ENCODE measurements around the gene RALGPS1.

RALGPS1 gene

DNA sequence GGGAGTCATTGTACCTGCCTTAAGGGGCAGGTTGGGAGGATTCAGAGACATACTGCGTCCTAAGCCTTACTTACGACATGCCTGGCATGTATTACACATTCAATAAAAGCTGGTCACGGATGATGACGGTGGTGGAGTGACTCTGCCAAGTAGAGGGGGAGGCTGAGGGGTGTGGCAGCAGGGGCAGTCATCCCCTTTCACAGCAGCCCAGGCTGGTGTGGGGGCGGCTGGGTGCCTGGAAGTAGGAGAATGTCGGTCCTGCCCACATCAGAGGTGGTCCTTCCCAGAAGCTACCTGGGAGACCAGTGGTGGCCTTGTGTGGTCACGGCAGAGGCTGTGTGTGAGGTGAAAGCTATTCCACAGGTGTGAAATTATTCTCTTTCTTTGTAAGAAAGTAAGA, 45.2 kb upstream of the RALGPS1 start:
- H3K4me3 ChIP-seq (ENCODE audit: low read depth, low read length): no peak overlapping the region
- no peaks in the 10 kb centered on the region for H3K4me1 ChIP-seq (ENCODE audit: control insufficient read depth, insufficient read depth, low read length)
- no peaks in the 10 kb centered on the region for H3K9me3 ChIP-seq (ENCODE audit: control insufficient read depth, insufficient read depth, low read depth, low read length)
- POLR2A ChIA-PET: interaction anchor here (0.6 to 1.0 kb wide), 2 partner anchors 9 to 65 kb away, joined by 3 to 4 read pairs; no protein-coding TSS in a partner anchor
- TF ChIP-seq GLIS1 (tag by site-specific recombination; IDR thresholded peaks at IDR 0.05) (peak; percentile 50), ZFHX2 (tag by site-specific recombination; conservative IDR thresholded peaks at IDR 0.05) (peak; percentile 64), PRDM1 (tag by site-specific recombination; IDR thresholded peaks at IDR 0.05) (peak; percentile 40), KLF1 (tag by site-specific recombination; IDR thresholded peaks at IDR 0.05) (no peak), ZNF791 (tag by site-specific recombination; IDR thresholded peaks at IDR 0.05) (no peak), ZBTB8A (tag by site-specific recombination; IDR thresholded peaks at IDR 0.05) (no peak), EGR2 (tag by site-specific recombination; IDR thresholded peaks at IDR 0.05; ENCODE audit: low read depth) (peak; percentile 53), KLF9 (tag by site-specific recombination; IDR thresholded peaks at IDR 0.05; ENCODE audit: low read depth) (0 out of 2 replicates have a peak, but pooled peaks have one; percentile 23), OSR2 (tag by site-specific recombination; IDR thresholded peaks at IDR 0.05) (0 out of 2 replicates have a peak, but pooled peaks have one; percentile 31)
- H3K36me3 ChIP-seq (ENCODE audit: control insufficient read depth in 2 of 2, insufficient read depth in 1 of 2, low read length in 2 of 2): peaks cover 0 to 30% of the 10 kb centered on the region in 2 experiments; a peak in 2 of 3 replicates
- H3K27ac ChIP-seq (ENCODE audit: extremely low read depth, low read depth, low read length): no peak overlapping the region
- CTCF ChIA-PET: interaction anchor here (0.6 to 1.5 kb wide), 3 partner anchors 10 to 66 kb away, joined by 3 to 7 read pairs (median 3); partner anchors contain the start of gene ZBTB34

DNA sequence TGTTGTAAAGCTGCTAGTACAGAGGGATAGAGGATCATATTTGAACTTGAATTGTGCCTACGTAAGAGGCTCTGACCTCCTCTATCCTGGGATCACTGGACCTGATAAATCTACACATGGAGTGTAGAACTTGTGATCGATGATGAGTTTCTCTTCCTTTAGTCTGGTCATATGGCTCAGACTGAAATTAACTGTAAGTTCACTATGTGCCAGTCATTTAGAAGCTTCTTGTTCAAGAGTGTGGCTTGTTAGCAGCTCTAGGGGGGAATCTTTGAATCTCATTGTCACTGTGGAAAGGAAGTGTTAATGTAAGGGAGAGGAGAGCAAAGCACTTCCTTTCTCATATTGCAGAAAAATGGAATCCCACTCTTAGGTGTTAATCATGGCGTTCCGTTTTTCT, 42.1 kb upstream of the RALGPS1 start:
- ChIA-PET POLR2A (interaction anchor here (1.4 to 2.0 kb wide), 2 partner anchors 14 to 68 kb away, joined by 4 to 7 read pairs; partner anchors contain the start of gene ZBTB43), CTCF (interaction anchor here (1.2 to 1.9 kb wide), 2 partner anchors 9 to 12 kb away, joined by 3 to 8 read pairs; partner anchors contain the start of gene ZBTB34)
- peaks cover 0 to 9% of the 10 kb centered on the region in 2 experiments; a peak in 2 of 3 replicates for H3K36me3 ChIP-seq (ENCODE audit: control insufficient read depth in 2 of 2, insufficient read depth in 1 of 2, low read length in 2 of 2)

DNA sequence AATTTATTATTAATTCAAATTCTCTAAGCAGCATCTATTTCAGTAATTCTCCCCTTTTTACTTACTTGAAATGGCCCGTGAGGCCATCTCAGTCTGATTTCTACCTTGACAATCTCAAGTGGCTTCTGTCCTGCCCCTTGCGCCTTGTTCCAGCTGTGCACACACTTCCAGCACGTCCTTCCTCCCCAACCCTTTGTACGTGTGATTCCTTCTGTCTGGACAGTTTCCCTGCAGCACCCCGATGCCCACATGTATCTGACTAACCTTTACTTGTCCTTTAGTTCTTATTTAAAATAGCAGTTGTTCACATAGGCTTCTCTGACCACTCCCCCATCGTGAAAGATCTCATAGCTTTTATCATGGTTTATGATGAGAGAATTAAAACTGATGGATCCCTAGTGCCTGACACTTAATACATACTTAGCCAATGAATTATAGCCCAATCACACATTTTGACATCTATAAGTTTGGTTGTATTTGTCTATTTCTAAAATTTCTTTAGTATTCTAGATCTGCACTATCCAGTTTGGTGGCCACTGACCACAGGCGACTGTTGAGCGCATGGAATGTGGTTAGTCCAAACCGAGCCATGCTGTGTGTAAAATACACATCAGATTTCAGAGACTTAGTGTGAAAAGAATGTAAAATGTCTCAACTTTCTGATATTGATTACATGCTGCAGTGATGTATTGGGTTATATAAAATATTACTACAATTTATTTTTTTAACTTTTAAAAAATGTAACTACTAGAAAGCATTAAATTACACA, 39.9 kb upstream of the RALGPS1 start:
- ChIA-PET CTCF (no interaction called here), POLR2A (no interaction called here)
- no peak overlapping the region for H3K4me3 ChIP-seq (ENCODE audit: low read depth, low read length)
- peaks cover 0 to 9% of the 10 kb centered on the region in 2 experiments; a peak in 2 of 3 replicates for H3K36me3 ChIP-seq (ENCODE audit: control insufficient read depth in 2 of 2, insufficient read depth in 1 of 2, low read length in 2 of 2)
- H3K4me1 ChIP-seq (ENCODE audit: control insufficient read depth, insufficient read depth, low read length): peaks cover 9% of the 10 kb centered on the region
- no peak overlapping the region for H3K27ac ChIP-seq (ENCODE audit: extremely low read depth, low read depth, low read length)
- TF ChIP-seq TCF7L2 (IDR thresholded peaks at IDR 0.05; ENCODE audit: borderline replicate concordance, low read depth, low read length): no peak
- TF ChIP-seq SCRT2 (tag by site-specific recombination; IDR thresholded peaks at IDR 0.05): peak; percentile 44
- peak; percentile 51; the same call in 1 of the 2 replicates for TF ChIP-seq ZNF600 (tag by site-specific recombination; IDR thresholded peaks at IDR 0.05)
- TF ChIP-seq ZNF660 (tag by site-specific recombination; IDR thresholded peaks at IDR 0.05): no peak
- TF ChIP-seq ZNF549 (tag by site-specific recombination; IDR thresholded peaks at IDR 0.05): no peak
- H3K9me3 ChIP-seq (ENCODE audit: control insufficient read depth, insufficient read depth, low read depth, low read length): no peaks in the 10 kb centered on the region

More for the DNA sequence above, 42.1 kb upstream of the RALGPS1 start:
- Histone ChIP-seq H3K4me1 (ENCODE audit: control insufficient read depth, insufficient read depth, low read length) (peaks cover 9% of the 10 kb centered on the region), H3K4me3 (ENCODE audit: low read depth, low read length) (no peak overlapping the region), H3K27ac (ENCODE audit: extremely low read depth, low read depth, low read length) (no peak overlapping the region), H3K9me3 (ENCODE audit: control insufficient read depth, insufficient read depth, low read depth, low read length) (no peaks in the 10 kb centered on the region)
- TF ChIP-seq ZNF169 (tag by site-specific recombination; IDR thresholded peaks at IDR 0.05) (no peak), ZBTB17 (tag by site-specific recombination; IDR thresholded peaks at IDR 0.05) (0 out of 2 replicates have a peak, but pooled peaks have one; percentile 13), PRDM1 (tag by site-specific recombination; IDR thresholded peaks at IDR 0.05) (0 out of 2 replicates have a peak, but pooled peaks have one; percentile 41), ZNF211 (tag by site-specific recombination; IDR thresholded peaks at IDR 0.05; ENCODE audit: low read depth) (no peak)

DNA sequence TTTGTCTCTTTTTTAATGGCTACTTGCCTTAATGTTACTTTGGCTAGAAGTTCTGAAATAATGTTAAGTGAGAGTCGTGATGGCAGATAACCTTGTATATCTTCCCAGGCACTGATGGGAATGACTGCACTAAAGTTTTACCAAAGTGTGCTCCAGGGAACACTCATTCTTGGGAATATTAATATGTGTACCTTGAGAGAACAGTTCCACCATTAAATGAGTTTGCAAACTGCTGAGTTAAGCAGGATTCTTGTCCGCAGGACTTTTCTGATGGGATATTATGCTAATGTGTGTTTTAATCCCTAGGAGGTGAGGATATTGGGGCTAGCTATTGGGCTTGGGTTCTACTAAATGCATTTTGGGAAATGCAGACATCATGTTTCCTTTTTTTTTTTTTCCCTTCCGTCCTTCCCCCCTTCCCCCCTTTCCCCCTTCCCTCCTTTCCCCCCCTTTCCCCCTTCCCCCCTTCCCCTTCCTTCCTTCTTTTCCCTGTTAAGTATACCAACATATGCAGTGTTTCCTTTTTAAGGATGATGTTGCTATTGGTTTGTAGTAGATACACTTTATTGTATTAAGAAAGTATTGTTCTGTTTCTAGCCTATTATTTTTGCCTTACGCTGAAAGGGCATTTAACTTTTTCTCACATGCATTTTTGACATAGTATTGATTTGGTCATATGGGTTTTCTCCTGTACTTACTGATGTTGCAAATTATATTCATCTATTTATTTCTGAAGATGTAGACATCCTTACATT, 38.6 kb upstream of the RALGPS1 start:
- CTCF ChIA-PET: no interaction called here
- H3K36me3 ChIP-seq (ENCODE audit: control insufficient read depth in 2 of 2, insufficient read depth in 1 of 2, low read length in 2 of 2): peaks cover 0 to 21% of the 10 kb centered on the region in 2 experiments; a peak in 2 of 3 replicates
- TF ChIP-seq ZNF140 (tag by site-specific recombination; IDR thresholded peaks at IDR 0.05) (no peak), ZNF132 (tag by site-specific recombination; IDR thresholded peaks at IDR 0.05; ENCODE audit: borderline replicate concordance) (no peak), ZBTB21 (tag by site-specific recombination; IDR thresholded peaks at IDR 0.05) (no peak), ZNF394 (tag by site-specific recombination; IDR thresholded peaks at IDR 0.05; ENCODE audit: borderline replicate concordance) (no peak), ZNF514 (tag by site-specific recombination; IDR thresholded peaks at IDR 0.05) (no peak), ZFP37 (tag by site-specific recombination; IDR thresholded peaks at IDR 0.05) (no peak)
- TF ChIP-seq, protein P1, sequence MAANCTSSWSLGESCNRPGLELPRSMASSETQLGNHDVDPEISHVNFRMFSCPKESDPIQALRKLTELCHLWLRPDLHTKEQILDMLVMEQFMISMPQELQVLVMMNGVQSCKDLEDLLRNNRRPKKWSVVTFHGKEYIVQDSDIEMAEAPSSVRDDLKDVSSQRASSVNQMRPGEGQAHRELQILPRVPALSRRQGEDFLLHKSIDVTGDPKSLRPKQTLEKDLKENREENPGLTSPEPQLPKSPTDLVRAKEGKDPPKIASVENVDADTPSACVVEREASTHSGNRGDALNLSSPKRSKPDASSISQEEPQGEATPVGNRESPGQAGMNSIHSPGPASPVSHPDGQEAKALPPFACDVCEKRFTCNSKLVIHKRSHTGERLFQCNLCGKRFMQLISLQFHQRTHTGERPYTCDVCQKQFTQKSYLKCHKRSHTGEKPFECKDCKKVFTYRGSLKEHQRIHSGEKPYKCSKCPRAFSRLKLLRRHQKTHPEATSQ (tag by site-specific recombination; IDR thresholded peaks at IDR 0.05): no peak

More for the DNA sequence above, 38.6 kb upstream of the RALGPS1 start:
- no peak overlapping the region for H3K27ac ChIP-seq (ENCODE audit: extremely low read depth, low read depth, low read length)
- POLR2A ChIA-PET: no interaction called here
- peaks cover 9% of the 10 kb centered on the region for H3K4me1 ChIP-seq (ENCODE audit: control insufficient read depth, insufficient read depth, low read length)
- no peak overlapping the region for H3K4me3 ChIP-seq (ENCODE audit: low read depth, low read length)
- no peaks in the 10 kb centered on the region for H3K9me3 ChIP-seq (ENCODE audit: control insufficient read depth, insufficient read depth, low read depth, low read length)
